Stimulated activated CD4-positive, alpha-beta T cell treated with anti-CD3 and anti-CD28 coated beads, Interleukin-12 subunit alpha, Interleukin-12 subunit beta, amount 100 ng/mL, for 24 hours (primary cell): ENCODE results near the gene SOX6.

ENCODE experiments used
- DNase-seq, 2 experiments: peaks; one replicate each; pipeline ENCODE4 v3.0.0-alpha.2; 2020; ENCODE audit warnings: low read depth in 2 of 2

The SOX6 gene

DNA sequence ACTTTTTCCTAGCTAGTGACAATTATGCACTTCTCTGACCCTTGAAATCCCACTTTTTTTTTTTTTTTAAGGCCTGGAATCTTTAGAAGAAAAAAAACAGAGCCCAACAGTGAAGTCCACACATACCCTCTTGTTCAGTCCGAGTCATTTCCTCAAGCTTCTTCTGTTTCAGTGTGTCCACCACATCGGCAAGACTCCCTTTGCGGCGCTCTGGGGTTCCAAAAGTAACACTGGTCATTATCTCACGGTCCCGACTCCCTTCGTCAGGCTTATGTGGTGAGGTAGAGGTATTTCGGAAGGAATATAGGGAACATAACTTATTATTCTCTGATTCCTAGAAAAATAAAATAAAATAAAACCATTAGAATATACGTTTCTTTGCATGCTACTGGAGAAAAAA is 38.0 kb downstream of the SOX6 start:
- DNase-seq: no peak

DNA sequence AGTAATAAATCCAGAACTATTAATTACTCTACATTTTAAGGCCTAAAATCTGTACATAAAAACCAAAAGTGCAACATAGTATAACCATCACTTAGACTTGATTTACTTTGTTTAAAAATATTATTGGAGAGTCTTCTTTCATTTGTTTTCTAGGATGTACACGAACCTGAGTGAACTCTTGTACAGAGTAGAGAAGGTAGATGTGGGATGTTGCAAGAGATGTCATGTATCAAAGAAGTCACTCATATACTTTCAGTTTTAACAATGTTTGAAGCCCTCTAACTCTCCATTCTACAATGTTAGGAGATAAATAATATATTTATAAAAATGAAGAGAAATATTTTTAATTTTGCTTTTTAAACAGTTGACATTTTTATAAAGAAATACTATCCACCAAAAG is 38.6 kb downstream of the SOX6 start:
- no peak for DNase-seq

DNA sequence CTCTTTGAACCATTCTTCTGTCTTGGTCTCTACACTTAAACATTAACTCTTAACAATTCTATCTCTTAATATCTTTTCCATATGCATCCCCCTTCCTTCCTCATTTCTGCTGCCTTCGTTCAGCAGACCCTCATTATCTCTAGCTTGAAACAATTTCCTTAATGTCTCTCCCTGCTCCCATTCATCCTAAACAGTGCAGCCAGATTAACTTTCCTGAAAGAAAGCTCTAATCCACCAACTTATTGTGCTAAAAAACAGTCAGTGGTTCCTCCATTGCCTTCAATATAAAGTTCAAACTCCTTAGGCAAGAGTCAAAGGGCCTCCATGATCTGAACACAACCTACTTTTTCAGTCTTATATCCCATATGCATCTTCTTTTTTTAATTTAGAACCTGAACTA is 42.5 kb downstream of the SOX6 start:
- DNase-seq: no peak

DNA sequence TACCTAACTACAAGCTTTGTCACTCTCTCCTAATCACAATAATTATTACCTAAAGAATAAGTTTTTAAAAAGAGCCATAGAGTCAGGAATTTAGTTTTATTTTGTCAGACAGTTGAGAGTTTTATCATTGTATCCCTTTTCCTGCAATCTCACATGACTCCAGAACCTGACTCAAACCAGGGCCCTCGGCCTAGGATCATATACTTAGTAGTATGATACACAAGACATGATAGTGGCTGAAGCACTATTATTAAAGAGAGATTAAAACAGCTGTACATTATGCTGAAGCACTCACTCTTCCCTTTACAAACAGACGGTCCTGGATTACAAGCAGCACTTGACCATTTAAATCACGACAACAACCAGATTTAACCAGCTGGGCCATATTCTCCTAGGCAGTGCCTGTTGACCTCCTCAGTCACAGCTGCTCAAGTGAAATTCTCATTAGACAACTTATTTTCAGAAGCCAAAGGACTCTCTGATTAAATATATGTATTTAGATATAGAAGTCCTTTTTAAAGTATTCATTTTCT is 44.0 kb downstream of the SOX6 start:
- no peak for DNase-seq

DNA sequence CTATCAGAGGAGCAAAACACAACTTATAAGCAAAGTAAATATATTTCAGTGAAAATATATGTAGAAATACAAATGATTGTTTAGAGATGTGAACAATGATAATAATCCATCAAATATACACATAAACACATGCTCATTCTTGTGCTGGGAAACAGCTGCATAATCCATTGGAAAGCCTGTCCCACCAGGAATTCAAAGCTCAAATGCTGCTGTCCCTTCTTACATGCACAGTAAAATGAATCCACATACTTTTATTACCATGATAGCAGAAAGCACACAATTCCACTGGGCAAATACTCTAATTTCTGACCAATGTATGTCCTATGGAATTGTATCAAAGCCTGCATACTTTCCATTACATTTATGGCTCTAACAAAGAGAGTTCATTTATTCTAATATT is 44.5 kb downstream of the SOX6 start:
- no peak for DNase-seq

DNA sequence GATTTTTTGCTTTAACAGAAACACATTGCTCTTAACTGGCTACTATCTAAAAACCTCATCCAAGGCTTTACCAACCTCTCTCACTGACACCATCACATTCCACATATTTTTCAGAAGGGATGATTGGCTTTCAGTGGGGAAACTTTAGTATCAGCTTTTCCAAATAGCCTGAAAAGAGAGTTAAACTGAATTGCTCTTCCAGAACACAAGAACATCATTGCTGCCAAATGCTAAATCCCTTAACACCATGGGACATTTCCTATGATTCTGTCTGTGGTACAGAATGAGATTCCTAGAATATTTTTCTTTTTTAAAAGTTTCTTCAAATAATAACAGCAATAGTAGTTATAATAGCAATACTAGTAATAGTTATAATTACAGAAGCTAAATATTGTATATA is 45.4 kb downstream of the SOX6 start:
- no peak for DNase-seq

DNA sequence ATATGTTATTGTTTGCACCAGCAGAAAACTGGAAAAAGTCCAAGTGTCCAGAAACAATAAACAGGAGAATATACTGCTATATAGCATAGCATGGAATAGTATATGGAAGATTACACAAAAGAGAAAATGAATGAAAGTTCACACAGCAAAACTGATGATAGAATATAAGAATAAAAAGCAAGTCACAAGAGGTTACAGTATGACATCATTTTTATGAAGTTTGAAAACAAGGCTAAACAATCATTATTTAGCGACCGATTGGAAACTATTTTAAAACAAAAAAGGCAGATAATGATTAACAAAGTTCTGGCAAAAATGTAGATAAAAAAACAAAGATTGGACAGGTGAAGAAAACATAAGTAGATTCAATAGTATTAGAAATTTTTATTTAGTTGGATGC is 47.1 kb downstream of the SOX6 start:
- no peak for DNase-seq

DNA sequence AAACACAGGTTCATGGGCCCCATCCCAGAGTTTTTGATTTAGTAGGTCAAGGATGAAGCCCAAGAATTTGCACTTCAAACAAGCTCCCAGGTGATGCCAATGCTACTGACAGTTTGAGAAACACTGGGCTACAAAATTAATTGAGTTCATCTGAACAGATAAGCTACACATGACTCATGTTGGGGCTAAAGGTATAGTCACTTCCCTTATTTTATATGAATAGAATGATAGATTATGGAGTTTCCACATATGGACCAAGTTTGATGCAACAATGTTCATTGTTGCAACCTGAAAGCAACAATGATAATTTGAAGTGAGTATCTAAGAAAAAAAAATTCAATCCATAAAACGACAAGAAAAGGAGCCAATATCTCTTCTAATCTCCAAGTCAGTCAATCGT is 54.9 kb downstream of the SOX6 start:
- DNase-seq: no peak

DNA sequence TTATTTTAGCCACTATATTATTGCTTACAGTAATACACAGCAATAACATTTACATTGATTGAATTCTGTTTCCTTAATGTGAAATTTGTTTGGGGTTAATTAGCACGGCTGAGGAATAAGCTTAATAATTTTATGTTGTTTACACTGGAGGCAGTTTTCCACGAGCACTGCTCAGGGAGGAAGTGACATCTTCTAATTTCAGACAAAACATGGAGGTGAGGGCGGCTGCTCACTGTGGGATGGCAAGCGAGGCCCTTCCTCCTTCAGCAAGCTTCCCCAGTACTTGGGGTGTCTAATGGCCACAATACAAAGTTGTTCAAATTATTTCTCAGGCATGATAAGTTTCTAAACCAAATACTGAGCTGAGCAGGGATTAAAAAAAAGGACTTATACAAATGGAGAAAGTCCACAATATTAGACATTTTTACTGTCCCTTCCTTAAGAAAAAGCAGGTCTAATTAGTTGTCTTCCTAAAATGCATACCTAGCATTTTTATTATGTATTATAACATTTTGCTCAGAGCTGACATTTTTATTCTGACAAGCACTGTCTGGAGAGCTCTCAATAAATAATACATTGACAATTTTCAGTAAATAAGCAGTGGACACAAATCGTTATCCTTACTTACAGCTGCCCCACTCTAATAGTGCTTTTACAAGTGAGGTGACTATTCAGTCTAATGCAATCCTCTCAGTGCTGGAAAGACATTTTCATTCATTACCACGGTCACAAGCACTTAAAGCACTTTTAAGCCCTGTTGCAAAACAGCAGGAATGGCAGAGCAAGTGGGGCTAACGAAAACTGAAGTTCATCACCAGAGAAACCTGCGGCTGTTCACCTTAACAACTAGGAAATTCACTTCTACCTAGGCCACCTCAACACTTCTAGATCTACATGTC is 56.2 kb downstream of the SOX6 start:
- DNase-seq: no peak

DNA sequence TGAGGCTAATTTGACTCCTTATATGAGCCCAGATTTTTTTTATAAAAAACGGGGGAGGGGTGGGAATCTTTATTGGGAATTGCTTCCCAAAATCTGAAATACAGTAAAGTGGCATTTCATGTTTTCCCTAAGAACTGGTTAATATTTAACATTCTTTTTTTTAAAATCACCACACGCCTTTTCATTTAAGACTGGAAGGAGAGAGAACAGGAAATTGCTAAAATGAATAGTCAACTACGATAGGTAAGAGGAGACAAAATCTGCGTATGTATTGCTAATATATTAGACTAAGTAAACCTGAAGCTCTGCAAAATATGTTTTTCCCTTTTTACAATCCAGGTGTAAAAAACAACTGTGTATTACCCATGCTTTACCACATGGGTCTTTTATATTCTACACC is 57.0 kb downstream of the SOX6 start:
- DNase-seq: no peak

DNA sequence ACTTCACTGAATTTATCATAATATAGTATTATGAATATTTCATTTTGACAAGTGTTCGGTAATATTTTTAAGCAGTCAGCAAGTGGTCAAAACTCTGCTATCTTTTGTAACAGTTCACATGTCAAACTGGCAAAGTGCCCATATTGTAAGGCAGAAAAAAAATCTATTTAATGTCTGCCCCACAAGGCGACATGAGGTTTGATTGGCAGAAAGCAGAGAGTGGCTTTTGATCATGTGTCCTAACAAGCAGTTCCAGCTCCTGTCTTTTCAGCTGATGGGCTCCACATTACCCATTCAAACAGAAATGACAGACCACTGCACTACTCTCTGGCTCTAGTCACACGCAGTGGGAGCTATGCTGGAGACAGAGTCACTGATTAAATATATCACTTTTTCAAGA is 59.0 kb downstream of the SOX6 start:
- no peak for DNase-seq

DNA sequence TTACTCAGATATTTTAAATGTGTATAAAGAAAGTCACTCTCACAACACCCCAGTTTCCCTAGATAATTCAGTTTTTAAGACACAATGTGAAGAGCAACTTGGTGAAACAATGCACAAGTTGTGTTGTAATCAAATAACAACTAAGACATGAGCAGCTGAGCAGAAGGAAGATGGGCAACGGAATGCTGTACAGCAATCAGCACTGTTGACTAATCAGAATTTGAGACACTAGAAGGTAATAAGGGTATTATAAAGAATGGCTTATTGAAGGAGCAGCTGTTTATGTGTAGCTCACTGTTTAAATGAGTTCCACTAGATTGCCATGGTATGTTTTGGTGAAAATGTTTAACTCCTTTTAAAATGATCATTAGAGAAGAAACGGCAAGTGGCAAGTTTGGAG is 60.1 kb downstream of the SOX6 start:
- DNase-seq: no peak

DNA sequence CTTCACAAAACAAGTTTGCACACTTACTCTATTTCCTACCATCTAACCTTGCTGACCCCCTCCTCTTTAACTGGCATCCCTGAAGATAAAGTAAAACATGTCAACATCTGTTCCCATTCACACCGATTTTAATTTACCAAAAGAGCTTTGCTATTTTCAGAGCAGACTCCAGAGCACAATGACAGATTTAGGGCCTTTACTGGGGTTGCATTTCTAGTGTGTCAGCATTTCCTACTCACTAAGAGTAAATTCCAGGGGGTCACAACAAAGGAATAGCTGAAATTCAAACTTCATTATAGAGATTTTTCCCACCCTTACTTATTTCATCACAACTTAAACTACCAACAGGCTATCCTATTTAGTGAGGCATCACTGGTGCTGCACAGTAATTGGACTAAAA is 60.8 kb downstream of the SOX6 start:
- DNase-seq: no peak

DNA sequence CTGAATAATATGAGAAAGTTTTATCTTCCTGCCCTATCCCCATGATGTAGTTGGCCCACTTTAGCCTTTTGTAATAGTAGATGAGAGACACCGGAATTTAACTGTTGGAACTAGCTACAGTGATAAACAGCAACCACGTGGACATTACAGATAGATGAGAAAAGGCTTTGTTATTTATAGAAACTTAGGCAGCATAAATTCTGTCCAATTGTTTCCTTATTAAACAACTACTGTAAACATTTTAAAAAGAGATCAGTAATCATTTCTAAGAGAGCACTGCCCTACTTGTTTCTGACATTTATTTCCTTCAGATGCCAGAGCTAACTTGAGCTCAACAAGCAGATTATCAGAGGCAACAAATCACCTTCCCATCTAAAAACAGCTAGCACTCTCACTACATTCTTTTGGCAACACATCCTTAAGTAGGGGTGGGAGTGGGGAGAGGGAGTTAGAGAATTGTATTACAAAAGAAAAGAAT is 63.1 kb downstream of the SOX6 start:
- DNase-seq: no peak

DNA sequence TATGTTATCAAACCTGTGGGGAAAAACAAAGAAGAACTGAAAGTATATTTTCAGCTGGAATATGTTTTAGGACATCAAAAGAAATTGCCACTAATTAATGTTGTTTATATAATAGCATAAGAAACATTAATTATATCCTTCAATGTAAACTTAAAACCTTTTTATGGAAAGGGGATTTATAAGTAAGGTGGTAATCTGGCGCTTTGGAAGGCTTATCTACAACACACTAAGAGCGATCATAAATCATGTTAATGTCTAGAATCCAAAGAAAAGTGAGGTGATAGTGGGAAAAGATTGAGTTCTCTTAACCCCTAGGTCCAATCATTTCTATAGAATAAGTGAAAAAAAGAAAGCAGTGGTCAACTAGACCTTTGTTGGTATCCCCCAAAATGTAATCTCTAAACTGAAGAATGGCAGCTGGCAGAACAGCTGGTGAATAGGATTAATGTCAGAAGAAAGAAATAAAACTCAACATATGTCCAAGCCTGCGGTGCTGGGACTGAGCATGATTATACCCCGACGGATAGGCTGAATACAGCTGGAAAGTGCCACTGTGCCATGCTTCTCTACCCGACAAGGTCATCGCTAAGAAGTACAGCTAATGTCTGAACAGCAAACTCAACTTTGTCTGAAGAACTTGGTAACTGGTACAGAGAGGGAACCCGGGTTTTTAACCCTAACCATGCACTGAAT is 64.0 kb downstream of the SOX6 start:
- no peak for DNase-seq

DNA sequence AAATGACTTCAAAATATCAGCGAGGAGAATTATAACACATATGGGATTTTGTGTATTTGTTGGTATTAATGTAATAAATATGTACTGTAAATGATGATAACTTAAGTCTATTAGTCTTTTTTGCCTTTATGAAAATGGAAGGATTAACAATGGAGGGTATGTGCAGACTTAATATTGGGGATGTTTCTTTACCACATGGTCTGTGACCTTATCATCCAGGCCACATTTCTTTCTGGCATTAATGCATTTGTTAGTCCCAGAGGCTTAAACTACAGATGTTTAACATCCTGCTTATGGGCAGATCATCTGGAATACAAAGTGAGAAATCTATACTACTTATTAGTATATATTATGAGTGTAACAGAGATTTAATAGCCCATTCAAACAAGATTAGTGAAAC is 64.6 kb downstream of the SOX6 start:
- no peak for DNase-seq

DNA sequence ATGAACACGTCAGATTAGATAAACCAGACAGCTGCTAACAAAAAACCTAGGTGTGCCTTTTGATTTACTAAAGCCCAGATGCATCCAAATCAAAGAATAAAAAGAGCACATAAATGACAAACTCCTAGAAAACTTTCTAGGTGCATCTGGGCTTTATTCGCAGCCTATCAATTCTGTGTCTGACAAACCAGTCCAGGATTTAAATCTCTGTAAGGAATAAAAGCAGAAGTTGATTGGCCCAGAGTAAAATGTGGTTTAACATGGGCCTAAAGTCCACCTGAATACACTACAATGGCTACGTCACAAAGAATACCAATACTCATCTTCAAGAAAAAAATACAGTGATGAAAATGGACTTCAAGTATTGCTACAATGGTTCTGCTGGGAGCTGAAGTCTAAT is 66.8 kb downstream of the SOX6 start:
- DNase-seq: no peak

DNA sequence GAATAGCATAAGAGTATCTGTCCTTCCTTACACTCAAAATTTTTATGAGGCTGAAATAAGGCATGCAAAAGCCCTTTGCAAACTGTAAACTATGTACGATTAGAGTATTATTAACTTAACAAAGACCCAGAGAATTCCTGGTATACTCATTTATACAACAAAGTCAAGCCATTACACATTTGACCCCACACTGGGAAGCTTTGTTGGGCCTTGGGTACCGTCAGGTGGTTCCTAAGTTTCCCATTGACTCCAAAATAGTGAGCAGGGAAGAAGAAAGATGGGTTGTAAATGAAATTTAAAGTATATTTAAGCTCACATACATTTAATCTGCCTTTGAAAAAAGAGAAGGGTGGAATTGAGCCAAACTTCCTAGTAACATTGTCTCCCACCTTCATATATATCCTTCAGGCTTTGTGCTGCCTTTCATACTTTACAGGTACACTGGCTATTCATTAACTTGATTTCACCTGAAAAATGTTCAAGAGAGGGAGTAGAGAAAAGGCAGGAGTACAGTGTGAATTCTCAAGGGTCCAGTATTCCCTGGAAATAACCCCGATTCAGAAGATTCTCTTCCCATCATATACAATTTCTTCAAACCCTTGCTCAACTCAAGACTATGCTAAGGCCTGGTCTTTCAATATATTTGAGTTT is 68.6 kb downstream of the SOX6 start:
- DNase-seq: no peak

DNA sequence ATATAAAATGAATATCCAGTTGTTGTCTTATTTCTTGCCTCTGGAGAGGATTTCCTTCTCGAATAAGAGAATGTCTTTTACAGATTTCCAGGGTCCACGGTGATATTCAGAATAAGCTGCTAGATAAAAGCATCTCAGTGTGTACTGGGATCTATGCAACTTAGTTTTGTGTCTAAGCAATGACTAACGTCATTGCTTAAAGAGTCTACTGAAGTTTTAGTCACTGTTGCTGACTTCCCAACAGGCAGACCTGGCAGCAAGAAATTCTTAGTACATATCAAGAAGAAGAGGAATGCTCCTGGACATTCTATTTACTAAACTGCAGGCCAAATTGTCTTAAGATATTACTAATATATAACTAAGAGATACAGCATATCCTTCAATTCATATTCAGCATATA is 70.3 kb downstream of the SOX6 start:
- no peak for DNase-seq

DNA sequence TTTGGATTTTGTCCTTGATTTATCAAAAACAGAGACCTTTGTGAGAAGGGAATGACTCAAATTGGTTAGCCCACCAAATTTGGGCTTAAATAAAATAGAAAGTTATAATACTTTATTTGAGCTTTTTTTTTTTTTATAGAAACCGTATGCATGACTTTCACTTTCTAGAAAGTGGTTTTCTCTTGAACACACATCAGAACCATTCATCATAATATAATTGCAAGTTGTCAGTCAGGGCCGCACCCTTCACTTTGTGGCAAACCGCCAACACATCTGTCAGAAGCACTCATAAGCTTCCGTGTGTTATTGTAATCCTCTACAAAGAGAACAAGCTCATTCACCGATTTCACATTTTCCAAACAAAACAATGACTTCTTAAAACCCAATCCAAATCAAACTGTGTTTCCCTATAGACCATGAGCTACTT is 76.1 kb downstream of the SOX6 start:
- no peak for DNase-seq

DNA sequence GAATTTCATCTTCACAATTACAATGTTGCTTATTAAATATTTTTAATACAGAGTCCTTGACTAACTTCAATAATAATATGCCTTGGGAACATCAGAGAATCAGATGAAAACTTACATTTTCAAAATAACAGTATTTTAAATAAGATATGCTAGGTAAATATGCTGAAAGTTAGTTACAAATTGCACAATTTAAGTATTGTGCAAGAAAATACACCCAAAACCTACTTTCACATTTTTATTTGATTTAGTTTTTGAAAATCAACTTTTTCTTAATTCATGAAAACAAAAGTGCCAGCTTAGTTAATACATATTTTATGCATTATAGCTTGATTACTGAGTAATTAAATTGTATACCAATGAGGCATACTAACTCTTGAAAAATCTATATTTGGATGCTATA is 76.8 kb downstream of the SOX6 start:
- DNase-seq: no peak

DNA sequence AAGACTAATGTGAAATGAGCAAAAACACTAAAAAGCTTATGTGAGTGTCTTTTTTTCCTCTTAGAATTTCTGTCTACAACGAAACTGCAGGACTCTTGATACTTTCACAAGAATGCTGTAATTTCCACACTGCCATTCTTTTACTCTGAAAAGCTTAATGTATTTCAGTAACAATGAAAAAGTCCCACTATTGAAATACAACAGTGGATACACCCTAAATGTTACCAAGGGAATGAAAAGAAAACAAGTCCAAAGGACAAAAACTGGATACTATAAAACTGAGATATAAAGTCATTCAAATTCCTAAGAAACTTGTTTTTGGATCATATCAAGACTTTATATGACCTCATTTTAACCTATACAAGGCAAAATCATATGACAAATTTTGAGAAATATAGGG is 77.4 kb downstream of the SOX6 start:
- DNase-seq: no peak

DNA sequence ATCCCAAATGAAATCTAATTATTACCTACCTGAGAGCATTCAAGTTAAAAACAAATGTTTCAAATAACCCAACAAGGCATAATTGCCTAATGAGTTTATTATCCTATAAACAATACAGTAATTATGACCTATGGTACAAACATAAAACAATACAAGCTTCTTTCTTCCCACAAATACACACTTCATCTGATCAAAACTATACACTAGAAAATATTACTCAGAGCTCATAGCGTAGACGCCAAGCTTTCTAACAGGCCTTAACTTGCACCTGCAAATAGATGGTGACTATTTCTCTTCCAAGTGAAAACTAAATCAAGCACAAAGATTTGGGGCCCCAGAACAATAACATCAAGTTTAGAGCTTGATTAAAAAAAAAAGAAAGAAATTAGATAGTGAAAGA is 78.1 kb downstream of the SOX6 start:
- no peak for DNase-seq
